ENCODE results near the gene GPANK1. TPM values are rescaled to one million over a fixed set of nuclear protein-coding genes. Genes with fewer than 3 reads are reported as not detected.
"Not testable (repeated sequence)": the region's sequence is repeated elsewhere in the genome, so short reads cannot be mapped to it uniquely, and the experiment has no call there.

GPANK1 gene
- total RNA-seq, 4 donors from 2014 or later: 15.8 to 21.0 (median 19.4) TPM

GRCh38 chr6:31710523-31711219, 45.9 kb upstream of the GPANK1 start:
- Histone ChIP-seq H3K36me3 (no peaks in the 10 kb centered on the region), H3K27me3 (peaks cover 0 to 6% (median 0%) of the 10 kb centered on the region in 4 donors), H3K9me3 (no peaks in the 10 kb centered on the region), H3K4me1 (no peaks in the 10 kb centered on the region), H3K27ac (replicated peaks in 1 of 4) (no peak overlapping the region), H3K4me3 (no peak overlapping the region)
- no peak for DNase-seq (ENCODE audit: extremely low spot score)
- intact Hi-C loops (cut with DNase I): no loop called here
- TF ChIP-seq POLR2A (IDR thresholded peaks at IDR 0.05; ENCODE audit: low read depth) (no peak), CTCF (IDR thresholded peaks at IDR 0.05) (no peak), POLR2AphosphoS5 (IDR thresholded peaks at IDR 0.05) (no peak), EP300 (IDR thresholded peaks at IDR 0.05) (no peak)
- WGBS: 58% methylated on average over 5 of the region's 5 CpGs

- H3K4me1 ChIP-seq; DNase-seq (ENCODE audit: extremely low spot score); H3K27me3 ChIP-seq; intact Hi-C loops (cut with DNase I); H3K36me3 ChIP-seq; H3K27ac ChIP-seq (replicated peaks in 1 of 4); H3K9me3 ChIP-seq; H3K4me3 ChIP-seq: not testable (repeated sequence)
- WGBS: 93% methylated on average over 11 of the region's 11 CpGs
Observed at GRCh38 chr6:31709157-31709556, 44.4 kb upstream of the GPANK1 start.

GRCh38 chr6:31708224-31708623, 43.4 kb upstream of the GPANK1 start:
- Histone ChIP-seq H3K27me3 (peaks cover 0 to 6% (median 0%) of the 10 kb centered on the region in 4 donors), H3K4me1 (peaks cover 4 to 8% (median 6%) of the 10 kb centered on the region in 4 donors), H3K27ac (replicated peaks in 1 of 4) (no peak overlapping the region), H3K36me3 (no peaks in the 10 kb centered on the region), H3K9me3 (no peaks in the 10 kb centered on the region), H3K4me3 (no peak overlapping the region)
- DNase-seq (ENCODE audit: extremely low spot score): no peak
- TF ChIP-seq EP300 (IDR thresholded peaks at IDR 0.05) (no peak), POLR2AphosphoS5 (IDR thresholded peaks at IDR 0.05) (no peak), CTCF (IDR thresholded peaks at IDR 0.05) (no peak), POLR2A (IDR thresholded peaks at IDR 0.05; ENCODE audit: low read depth) (no peak)
- intact Hi-C loops (cut with DNase I): no loop called here
- 88% methylated on average over 3 of the region's 3 CpGs for WGBS

- intact Hi-C loops (cut with DNase I): no loop called here
- Histone ChIP-seq H3K36me3 (no peaks in the 10 kb centered on the region), H3K27me3 (peaks cover 0 to 6% (median 0%) of the 10 kb centered on the region in 4 donors), H3K27ac (replicated peaks in 1 of 4) (no peak overlapping the region), H3K9me3 (no peaks in the 10 kb centered on the region), H3K4me1 (peaks cover 4 to 8% (median 6%) of the 10 kb centered on the region in 4 donors), H3K4me3 (no peak overlapping the region)
- TF ChIP-seq CTCF (IDR thresholded peaks at IDR 0.05): no peak
- TF ChIP-seq POLR2A (IDR thresholded peaks at IDR 0.05; ENCODE audit: low read depth): no peak
- TF ChIP-seq EP300 (IDR thresholded peaks at IDR 0.05): no peak
- TF ChIP-seq POLR2AphosphoS5 (IDR thresholded peaks at IDR 0.05): no peak
- WGBS: 86% methylated on average over 9 of the region's 10 CpGs
- DNase-seq (ENCODE audit: extremely low spot score): no peak
Observed at GRCh38 chr6:31707701-31708100, 42.9 kb upstream of the GPANK1 start.

GRCh38 chr6:31706599-31706998, 41.8 kb upstream of the GPANK1 start, which contains the start of gene LY6G6F:
Gene LY6G6F (plus strand): TSS chr6:31706866. CDS start chr6:31706907, 41 bp downstream.
- intact Hi-C loops (cut with DNase I): no loop called here
- H3K4me3 ChIP-seq: no peak within 1 kb of the TSS
- H3K27me3 ChIP-seq: peaks cover 0 to 6% (median 0%) of the 10 kb centered on the region in 4 donors
- H3K27ac ChIP-seq (replicated peaks in 1 of 4): no peak within 1 kb of the TSS
- 65% methylated on average over 3 of the region's 3 CpGs for WGBS
- no peak for DNase-seq (ENCODE audit: extremely low spot score)
- H3K36me3 ChIP-seq: no peaks in the 10 kb centered on the region
- no peaks in the 10 kb centered on the region for H3K9me3 ChIP-seq
- no peak for TF ChIP-seq EP300 (IDR thresholded peaks at IDR 0.05)
- no peak for TF ChIP-seq POLR2A (IDR thresholded peaks at IDR 0.05; ENCODE audit: low read depth)
- no peak for TF ChIP-seq CTCF (IDR thresholded peaks at IDR 0.05)
- no peak for TF ChIP-seq POLR2AphosphoS5 (IDR thresholded peaks at IDR 0.05)
- peaks cover 11 to 15% (median 14%) of the 10 kb centered on the region in 4 donors for H3K4me1 ChIP-seq
